Measurements from ENCODE around the gene FCGBP.

The FCGBP gene

DNA sequence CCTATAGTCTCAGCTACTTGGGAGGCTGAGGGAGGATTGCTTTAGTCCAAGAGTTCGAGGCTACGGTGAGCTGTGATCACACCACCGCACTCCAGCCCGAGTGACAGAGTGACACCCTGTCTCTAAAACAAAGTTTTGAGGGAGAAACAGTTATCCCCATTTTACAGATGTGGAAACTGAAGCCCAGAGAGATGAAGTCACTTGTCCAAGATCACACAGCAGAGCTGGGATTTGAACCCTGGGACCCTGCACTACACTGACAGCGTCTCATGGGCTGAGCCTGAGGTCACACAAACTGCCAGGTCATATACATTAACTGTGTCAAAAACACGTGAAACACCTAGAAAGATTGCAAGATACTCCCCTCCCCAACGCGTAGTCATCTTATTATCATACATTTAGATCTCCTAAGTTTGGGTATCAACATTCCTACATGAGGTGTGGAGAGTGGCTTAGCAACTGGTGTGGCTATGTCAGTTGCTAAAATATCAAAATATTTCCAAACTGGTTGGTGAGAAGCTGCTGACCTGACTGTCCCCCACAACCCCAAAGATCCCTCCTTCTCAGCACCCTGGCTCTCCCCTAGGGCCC is 8.2 kb downstream of the FCGBP start:
- Histone ChIP-seq H3K27ac (ENCODE audit: low read depth, low read length) (no peak overlapping the region), H3K9ac (ENCODE audit: low read length) (no peak overlapping the region), H3K4me1 (ENCODE audit: control insufficient read depth, insufficient read depth, low read length) (no peaks in the 10 kb centered on the region), H3K36me3 (ENCODE audit: control insufficient read depth, insufficient read depth, low read length) (peaks cover 2% of the 10 kb centered on the region), H3K27me3 (ENCODE audit: control insufficient read depth, insufficient read depth, low read length) (no peaks in the 10 kb centered on the region), H3K4me3 (ENCODE audit: low read length) (no peak overlapping the region)

- Histone ChIP-seq H3K4me1 (ENCODE audit: control insufficient read depth, insufficient read depth, low read length) (no peaks in the 10 kb centered on the region), H3K36me3 (ENCODE audit: control insufficient read depth, insufficient read depth, low read length) (peaks cover 2% of the 10 kb centered on the region), H3K4me3 (ENCODE audit: low read length) (no peak overlapping the region), H3K9ac (ENCODE audit: low read length) (no peak overlapping the region), H3K27ac (ENCODE audit: low read depth, low read length) (no peak overlapping the region), H3K27me3 (ENCODE audit: control insufficient read depth, insufficient read depth, low read length) (no peaks in the 10 kb centered on the region)
Observed at GRCh38 chr19:39924952-39925351, 9.5 kb downstream of the FCGBP start.

DNA sequence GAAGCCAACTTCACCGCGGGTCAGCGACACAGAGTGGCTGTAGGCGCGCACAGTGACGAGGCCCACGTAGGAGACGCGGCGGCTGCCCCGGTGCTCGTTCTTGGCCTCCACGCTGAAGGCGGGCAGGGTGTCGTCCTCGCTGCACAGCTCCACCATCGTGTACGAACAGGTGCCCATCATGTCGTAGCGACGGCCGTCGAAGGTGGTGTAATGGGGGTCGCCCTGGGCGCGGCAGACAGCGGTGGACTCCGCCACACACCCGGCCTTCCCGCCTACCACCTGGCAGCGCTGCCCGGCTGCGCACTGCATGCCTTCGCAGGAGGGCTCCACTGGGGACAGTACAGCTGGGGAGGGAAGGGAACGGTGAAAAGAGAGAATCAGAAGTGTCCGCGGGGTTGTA is 10.0 kb downstream of the FCGBP start:
- Histone ChIP-seq H3K4me1 (ENCODE audit: control insufficient read depth, insufficient read depth, low read length) (no peaks in the 10 kb centered on the region), H3K36me3 (ENCODE audit: control insufficient read depth, insufficient read depth, low read length) (peaks cover 2% of the 10 kb centered on the region), H3K27me3 (ENCODE audit: control insufficient read depth, insufficient read depth, low read length) (peaks cover 3% of the 10 kb centered on the region), H3K9ac (ENCODE audit: low read length) (no peak overlapping the region), H3K4me3 (ENCODE audit: low read length) (no peak overlapping the region), H3K27ac (ENCODE audit: low read depth, low read length) (no peak overlapping the region)

DNA sequence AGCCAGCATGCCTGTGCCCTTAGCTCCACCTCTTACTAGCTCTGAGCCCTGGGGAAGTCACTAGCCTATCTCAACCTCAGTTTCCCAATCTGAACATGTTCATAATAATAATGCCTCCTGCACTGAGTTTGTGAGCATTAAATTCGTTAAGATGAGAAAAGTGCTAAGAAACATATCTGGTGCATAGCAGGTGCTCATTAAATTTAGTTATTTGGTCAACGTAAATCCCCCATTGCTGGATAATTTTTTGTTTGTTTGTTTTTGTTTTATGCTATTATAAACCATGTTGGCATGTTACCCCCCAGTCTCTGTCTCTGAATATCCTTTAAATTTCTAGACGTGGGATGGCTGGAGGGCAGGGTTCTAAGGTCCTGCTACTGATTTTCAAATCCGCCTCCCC is 10.6 kb downstream of the FCGBP start:
- no peaks in the 10 kb centered on the region for H3K4me1 ChIP-seq (ENCODE audit: control insufficient read depth, insufficient read depth, low read length)
- H3K9ac ChIP-seq (ENCODE audit: low read length), result no peak overlapping the region
- peaks cover 4% of the 10 kb centered on the region for H3K27me3 ChIP-seq (ENCODE audit: control insufficient read depth, insufficient read depth, low read length)
- peaks cover 2% of the 10 kb centered on the region for H3K36me3 ChIP-seq (ENCODE audit: control insufficient read depth, insufficient read depth, low read length)
- H3K27ac ChIP-seq (ENCODE audit: low read depth, low read length), result no peak overlapping the region
- H3K4me3 ChIP-seq (ENCODE audit: low read length), result no peak overlapping the region

DNA sequence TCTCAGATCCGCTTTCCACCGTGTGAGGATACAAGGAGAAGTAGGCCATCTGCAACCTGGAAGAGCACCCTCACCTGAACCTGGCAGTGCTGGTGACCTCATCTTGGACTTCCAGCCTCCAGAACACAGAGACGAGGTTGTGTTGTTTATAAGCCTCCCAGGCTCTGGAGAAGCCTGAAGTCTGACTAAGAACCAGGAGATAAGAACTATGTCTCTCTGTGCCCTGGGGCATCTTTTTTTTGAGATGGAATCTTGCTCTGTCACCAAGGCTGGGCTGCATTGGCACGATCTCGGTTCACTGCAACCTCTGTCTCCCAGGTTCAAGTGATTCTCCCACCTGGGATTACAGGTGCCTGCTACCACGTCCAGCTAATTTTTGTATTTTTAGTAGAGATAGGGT is 14.5 kb downstream of the FCGBP start:
- Histone ChIP-seq H3K27me3 (ENCODE audit: control insufficient read depth, insufficient read depth, low read length) (peaks cover 4% of the 10 kb centered on the region), H3K4me3 (ENCODE audit: low read length) (no peak overlapping the region), H3K4me1 (ENCODE audit: control insufficient read depth, insufficient read depth, low read length) (no peaks in the 10 kb centered on the region), H3K9ac (ENCODE audit: low read length) (no peak overlapping the region), H3K36me3 (ENCODE audit: control insufficient read depth, insufficient read depth, low read length) (no peaks in the 10 kb centered on the region), H3K27ac (ENCODE audit: low read depth, low read length) (no peak overlapping the region)

DNA sequence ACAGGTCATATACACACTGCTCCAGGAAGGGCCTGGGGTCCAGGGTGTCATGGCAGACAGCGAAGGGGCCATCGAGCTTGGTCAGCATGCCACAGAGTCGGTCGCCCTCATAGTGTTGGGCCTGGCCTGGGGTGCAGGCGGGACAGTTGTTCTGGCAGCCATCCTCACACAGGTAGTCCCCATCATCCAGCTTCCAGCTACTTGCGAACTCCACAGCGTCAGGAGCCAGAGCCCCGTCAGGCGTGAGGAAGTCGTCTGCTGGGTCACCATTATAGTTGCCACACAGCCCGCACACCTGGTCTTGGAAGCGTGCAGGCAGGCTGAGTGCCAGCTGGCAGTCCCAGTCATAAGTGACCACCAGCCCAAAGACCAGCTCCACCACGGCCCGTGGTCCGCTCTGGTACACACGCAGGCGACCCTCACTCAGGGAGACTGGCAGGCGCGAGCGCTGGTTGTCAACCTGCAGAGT is 16.2 kb downstream of the FCGBP start:
- H3K4me1 ChIP-seq (ENCODE audit: control insufficient read depth, insufficient read depth, low read length), result no peaks in the 10 kb centered on the region

DNA sequence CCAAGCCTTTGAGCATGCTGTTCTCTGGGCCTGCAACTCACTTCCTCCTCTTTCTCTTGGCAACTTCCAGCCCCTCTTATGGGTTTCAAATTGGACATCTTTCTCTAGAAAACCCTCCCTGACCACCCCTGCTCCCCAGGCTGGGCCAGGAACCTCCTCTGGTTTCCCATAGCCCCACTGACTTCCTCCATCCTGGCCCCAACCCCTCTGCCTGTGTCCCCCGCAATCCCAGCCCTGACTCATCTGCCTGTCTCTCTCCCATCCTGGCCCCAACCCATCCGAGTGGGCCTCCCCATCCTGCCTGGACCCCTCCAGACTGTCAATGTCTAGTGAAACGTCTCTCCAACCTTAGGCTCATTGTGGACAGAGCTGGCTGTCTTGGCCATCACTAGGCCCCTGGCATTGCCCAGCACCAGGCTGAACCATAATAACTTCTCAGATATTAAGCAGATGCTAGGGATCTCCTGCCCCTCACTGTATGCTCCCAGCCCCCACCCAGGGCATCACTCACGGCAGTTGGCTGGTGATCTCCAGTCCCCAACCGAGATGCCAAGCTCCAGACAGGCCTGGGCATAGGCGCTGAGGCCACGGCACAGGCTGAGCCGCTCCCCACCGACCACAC is 16.8 kb downstream of the FCGBP start:
- H3K4me3 ChIP-seq (ENCODE audit: low read length), result no peak overlapping the region
- peaks cover 4% of the 10 kb centered on the region for H3K27me3 ChIP-seq (ENCODE audit: control insufficient read depth, insufficient read depth, low read length)
- no peak overlapping the region for H3K27ac ChIP-seq (ENCODE audit: low read depth, low read length)
- no peaks in the 10 kb centered on the region for H3K4me1 ChIP-seq (ENCODE audit: control insufficient read depth, insufficient read depth, low read length)
- H3K9ac ChIP-seq (ENCODE audit: low read length), result no peak overlapping the region
- H3K36me3 ChIP-seq (ENCODE audit: control insufficient read depth, insufficient read depth, low read length), result no peaks in the 10 kb centered on the region

More for the DNA sequence above, 16.2 kb downstream of the FCGBP start:
- Histone ChIP-seq H3K27me3 (ENCODE audit: control insufficient read depth, insufficient read depth, low read length) (peaks cover 4% of the 10 kb centered on the region), H3K9ac (ENCODE audit: low read length) (no peak overlapping the region), H3K36me3 (ENCODE audit: control insufficient read depth, insufficient read depth, low read length) (no peaks in the 10 kb centered on the region), H3K27ac (ENCODE audit: low read depth, low read length) (no peak overlapping the region), H3K4me3 (ENCODE audit: low read length) (no peak overlapping the region)

GRCh38 chr19:39916851-39917396 is 17.5 kb downstream of the FCGBP start:
- Histone ChIP-seq H3K27ac (ENCODE audit: low read depth, low read length) (no peak overlapping the region), H3K4me1 (ENCODE audit: control insufficient read depth, insufficient read depth, low read length) (no peaks in the 10 kb centered on the region), H3K9ac (ENCODE audit: low read length) (no peak overlapping the region), H3K27me3 (ENCODE audit: control insufficient read depth, insufficient read depth, low read length) (peaks cover 4% of the 10 kb centered on the region), H3K36me3 (ENCODE audit: control insufficient read depth, insufficient read depth, low read length) (no peaks in the 10 kb centered on the region), H3K4me3 (ENCODE audit: low read length) (no peak overlapping the region)

DNA sequence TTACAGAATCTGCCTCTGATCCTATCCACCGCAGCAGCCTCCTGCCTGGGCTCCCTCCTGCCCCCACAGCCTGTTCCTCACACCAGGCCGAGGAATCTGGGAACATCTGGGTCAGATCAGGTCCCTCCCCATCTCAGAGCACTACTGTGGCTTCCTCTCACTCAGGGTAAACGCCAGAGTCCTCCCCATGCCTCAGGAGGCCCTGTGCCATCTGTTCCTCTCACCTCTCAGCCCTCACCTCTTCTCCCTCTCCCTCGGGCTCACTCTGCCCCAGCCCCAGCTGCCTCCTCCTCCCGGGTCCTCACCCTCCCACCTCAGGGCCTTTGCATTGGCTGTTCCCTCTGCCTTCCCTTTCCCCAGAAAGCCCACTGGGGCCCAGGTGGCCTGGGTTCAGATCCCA is 18.2 kb downstream of the FCGBP start:
- Histone ChIP-seq H3K27me3 (ENCODE audit: control insufficient read depth, insufficient read depth, low read length) (peaks cover 4% of the 10 kb centered on the region), H3K36me3 (ENCODE audit: control insufficient read depth, insufficient read depth, low read length) (no peaks in the 10 kb centered on the region), H3K4me1 (ENCODE audit: control insufficient read depth, insufficient read depth, low read length) (no peaks in the 10 kb centered on the region), H3K27ac (ENCODE audit: low read depth, low read length) (no peak overlapping the region), H3K4me3 (ENCODE audit: low read length) (no peak overlapping the region), H3K9ac (ENCODE audit: low read length) (no peak overlapping the region)

GRCh38 chr19:39915848-39916215 is 18.6 kb downstream of the FCGBP start:
- Histone ChIP-seq H3K4me1 (ENCODE audit: control insufficient read depth, insufficient read depth, low read length) (no peaks in the 10 kb centered on the region), H3K9ac (ENCODE audit: low read length) (no peak overlapping the region), H3K27me3 (ENCODE audit: control insufficient read depth, insufficient read depth, low read length) (peaks cover 4% of the 10 kb centered on the region), H3K4me3 (ENCODE audit: low read length) (no peak overlapping the region), H3K36me3 (ENCODE audit: control insufficient read depth, insufficient read depth, low read length) (no peaks in the 10 kb centered on the region), H3K27ac (ENCODE audit: low read depth, low read length) (no peak overlapping the region)

- Histone ChIP-seq H3K9ac (ENCODE audit: low read length) (no peak overlapping the region), H3K4me3 (ENCODE audit: low read length) (no peak overlapping the region), H3K4me1 (ENCODE audit: control insufficient read depth, insufficient read depth, low read length) (no peaks in the 10 kb centered on the region), H3K27me3 (ENCODE audit: control insufficient read depth, insufficient read depth, low read length) (peaks cover 4% of the 10 kb centered on the region), H3K36me3 (ENCODE audit: control insufficient read depth, insufficient read depth, low read length) (no peaks in the 10 kb centered on the region), H3K27ac (ENCODE audit: low read depth, low read length) (no peak overlapping the region)
Observed at GRCh38 chr19:39915101-39915847, 19.2 kb downstream of the FCGBP start.

DNA sequence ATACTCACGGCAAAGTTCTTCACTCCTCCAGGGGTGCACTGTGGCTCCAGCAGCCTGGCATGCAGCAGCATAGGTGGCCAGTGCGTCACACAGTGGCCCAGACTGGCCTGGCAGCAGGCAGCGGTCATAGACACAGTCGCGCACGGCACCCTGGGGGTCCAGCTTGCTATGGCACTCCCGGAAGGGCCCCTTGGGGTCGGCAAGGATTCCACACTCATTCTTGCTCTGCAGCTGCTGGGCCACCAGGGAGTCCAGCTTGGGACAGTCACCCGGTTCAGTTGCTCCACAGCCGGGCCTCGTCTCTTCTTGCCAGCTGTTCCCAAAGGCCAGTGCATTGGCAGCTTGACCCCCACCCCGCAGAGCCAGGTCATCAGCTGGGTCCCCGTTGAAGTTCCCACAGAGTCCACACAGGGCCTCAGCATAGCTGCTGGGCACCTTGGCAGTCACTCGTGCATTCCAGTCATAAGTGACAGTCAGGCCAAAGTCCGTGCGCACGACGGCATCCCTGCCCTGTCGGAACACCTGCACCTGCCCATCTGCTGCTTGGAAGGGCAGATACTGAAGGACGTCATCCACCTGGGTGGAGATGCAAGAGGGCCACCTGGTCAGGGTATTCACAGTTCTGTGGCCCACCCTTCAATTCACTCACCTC is 20.6 kb downstream of the FCGBP start:
- H3K4me1 ChIP-seq (ENCODE audit: control insufficient read depth, insufficient read depth, low read length), result no peaks in the 10 kb centered on the region
- no peaks in the 10 kb centered on the region for H3K27me3 ChIP-seq (ENCODE audit: control insufficient read depth, insufficient read depth, low read length)
- H3K27ac ChIP-seq (ENCODE audit: low read depth, low read length), result no peak overlapping the region
- no peak overlapping the region for H3K4me3 ChIP-seq (ENCODE audit: low read length)
- H3K9ac ChIP-seq (ENCODE audit: low read length), result no peak overlapping the region
- no peaks in the 10 kb centered on the region for H3K36me3 ChIP-seq (ENCODE audit: control insufficient read depth, insufficient read depth, low read length)

Measured in rectal smooth muscle tissue (tissue), 1 donor.